ENCODE data around the gene ZFP36L2. TPM values are rescaled to one million over a fixed set of nuclear protein-coding genes. Genes with fewer than 3 reads are reported as not detected.
A peak's percentile ranks its signal among the peaks of the same experiment; 100 is the strongest.

The ZFP36L2 gene
- total and polyA plus RNA-seq, 10 of the 15 experiments (the other 5 are each of a cell fraction or from before 2014, with no cell fraction given), result 4.3 to 64.9 (median 19.5) TPM

DNA sequence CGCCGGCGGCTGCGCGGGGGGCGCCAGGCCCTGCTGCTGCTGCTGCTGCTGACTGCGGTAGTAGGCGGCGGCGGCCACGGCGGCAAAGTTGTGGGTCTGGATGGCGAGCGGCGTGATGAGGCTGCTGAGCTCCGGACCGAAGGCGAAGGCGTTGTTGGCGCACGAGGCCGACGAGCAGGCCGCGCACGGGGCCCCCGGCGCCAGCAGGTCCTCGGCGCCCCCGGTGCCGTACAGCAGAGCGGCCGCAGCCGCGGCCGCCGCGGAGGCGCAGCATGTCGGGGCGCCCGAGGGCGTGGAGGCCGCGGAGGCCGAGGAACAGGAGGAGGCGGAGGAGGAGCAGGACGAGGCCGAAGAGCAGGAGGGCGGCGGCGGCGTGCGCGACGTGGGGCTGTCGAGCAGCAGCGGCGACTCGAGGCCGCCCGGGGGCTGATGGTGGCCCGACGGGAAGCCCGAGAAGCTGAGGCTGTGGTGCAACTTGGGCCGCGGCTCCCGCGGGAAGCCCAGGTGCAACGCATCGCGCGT is 1.8 kb downstream of the ZFP36L2 start:
- H3K4me3 ChIP-seq, result peak overlapping the region; percentile 81
- peaks cover 29% of the 10 kb centered on the region for H3K4me1 ChIP-seq (ENCODE audit: control insufficient read depth, insufficient read depth, low read length)
- no peaks in the 10 kb centered on the region for H3K27me3 ChIP-seq (replicated peaks in 1 of 2; ENCODE audit: control insufficient read depth in 2 of 2, insufficient read depth in 2 of 2, low read length in 1 of 2)
- FAIRE-seq (no peak), ATAC-seq (no peak), DNase-seq (ENCODE audit: low read depth, low spot score) (no peak)
- ChIA-PET RAD21 (ENCODE audit: unreplicated experiment) (interaction anchor here (1.0 to 6.8 kb wide), 18 partner anchors 14 to 260 kb away, joined by 3 to 151 read pairs (median 5); no protein-coding TSS in a partner anchor), SMC1A (ENCODE audit: uncharacterized antibody, unreplicated experiment) (interaction anchor here (1.0 to 11.4 kb wide), 11 partner anchors 9 to 365 kb away, joined by 3 to 147 read pairs (median 4); no protein-coding TSS in a partner anchor), POLR2A (interaction anchor here (0.6 to 2.9 kb wide), 6 partner anchors 9 to 90 kb away, joined by 3 to 17 read pairs (median 4); no protein-coding TSS in a partner anchor), CTCF (interaction anchor here (0.9 to 6.3 kb wide), 15 partner anchors 11 to 277 kb away, joined by 3 to 69 read pairs (median 4); no protein-coding TSS in a partner anchor)
- 1% methylated on average over 70 of the region's 74 CpGs for WGBS (ENCODE audit: insufficient coverage, insufficient replicate concordance, low lambda C conversion rate, missing lambda C conversion rate)
- in situ Hi-C loops (cut with MboI), result no loop called here
- H3K27ac ChIP-seq (ENCODE audit: control insufficient read depth, insufficient read depth), result peak overlapping the region; percentile 97
- no peak overlapping the region for H2AFZ ChIP-seq (ENCODE audit: control insufficient read depth, low read depth, low read length)
- no TSS peak for BruUV-seq (replicated peaks)
- intact Hi-C loops (cut with micrococcal nuclease; ENCODE audit: unreplicated experiment), result loop anchor here (5.0 to 10.0 kb wide), 5 partner anchors 163 to 412 kb away; no protein-coding TSS in a partner anchor
- H3K36me3 ChIP-seq (ENCODE audit: control insufficient read depth in 2 of 2, insufficient read depth in 2 of 2, low read length in 1 of 2), result no peaks in the 10 kb centered on the region; a peak in 3 of 4 replicates
- H3K79me2 ChIP-seq (ENCODE audit: control insufficient read depth, insufficient read depth, low read length), result peaks cover 71% of the 10 kb centered on the region
- H3K4me2 ChIP-seq (ENCODE audit: control insufficient read depth, insufficient read depth), result peak overlapping the region; percentile 99
- no peaks in the 10 kb centered on the region for H3K9me3 ChIP-seq (replicated peaks; ENCODE audit: control insufficient read depth, insufficient read depth, low read length)
- H4K20me1 ChIP-seq (ENCODE audit: control insufficient read depth, insufficient read depth), result no peaks in the 10 kb centered on the region
- H3K9ac ChIP-seq (ENCODE audit: control insufficient read depth, insufficient read depth, low read length), result peak overlapping the region; percentile 82
- TF ChIP-seq, protein P1, sequence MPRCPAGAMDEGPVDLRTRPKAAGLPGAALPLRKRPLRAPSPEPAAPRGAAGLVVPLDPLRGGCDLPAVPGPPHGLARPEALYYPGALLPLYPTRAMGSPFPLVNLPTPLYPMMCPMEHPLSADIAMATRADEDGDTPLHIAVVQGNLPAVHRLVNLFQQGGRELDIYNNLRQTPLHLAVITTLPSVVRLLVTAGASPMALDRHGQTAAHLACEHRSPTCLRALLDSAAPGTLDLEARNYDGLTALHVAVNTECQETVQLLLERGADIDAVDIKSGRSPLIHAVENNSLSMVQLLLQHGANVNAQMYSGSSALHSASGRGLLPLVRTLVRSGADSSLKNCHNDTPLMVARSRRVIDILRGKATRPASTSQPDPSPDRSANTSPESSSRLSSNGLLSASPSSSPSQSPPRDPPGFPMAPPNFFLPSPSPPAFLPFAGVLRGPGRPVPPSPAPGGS (IDR thresholded peaks at IDR 0.05; ENCODE audit: borderline replicate concordance, insufficient read depth, low read depth, low read length, poor library complexity, severe bottlenecking), result no peak
- TF ChIP-seq SREBF2 (IDR thresholded peaks at IDR 0.05; ENCODE audit: low read length) (no peak), HDAC6 (IDR thresholded peaks at IDR 0.05; ENCODE audit: unreplicated experiment) (no peak), CBX5 (IDR thresholded peaks at IDR 0.05; ENCODE audit: low read depth) (no peak), IKZF2 (IDR thresholded peaks at IDR 0.05) (no peak), DPF2 (IDR thresholded peaks at IDR 0.05) (0 out of 2 replicates have a peak, but pooled peaks have one; percentile 87), SREBF1 (IDR thresholded peaks at IDR 0.05; ENCODE audit: low read length) (no peak), ZBED1 (IDR thresholded peaks at IDR 0.05; ENCODE audit: borderline replicate concordance) (no peak), JUND (IDR thresholded peaks at IDR 0.05; ENCODE audit: low read depth, low read length) (no peak), GATAD2B (conservative IDR thresholded peaks at IDR 0.05; ENCODE audit: low read depth) (peak; percentile 49), RUNX3 (IDR thresholded peaks at IDR 0.05; ENCODE audit: low read length) (no peak), NFYB (IDR thresholded peaks at IDR 0.05; ENCODE audit: insufficient read depth, low read depth, low read length) (no peak), BACH1 (IDR thresholded peaks at IDR 0.05; ENCODE audit: borderline replicate concordance) (0 out of 2 replicates have a peak, but pooled peaks have one; percentile 15), NR2C1 (IDR thresholded peaks at IDR 0.05) (no peak), NRF1 (conservative IDR thresholded peaks at IDR 0.05; ENCODE audit: low read depth, low read length) (no peak), BRCA1 (IDR thresholded peaks at IDR 0.05; ENCODE audit: low read depth, low read length) (no peak)
- TF ChIP-seq, protein P2, sequence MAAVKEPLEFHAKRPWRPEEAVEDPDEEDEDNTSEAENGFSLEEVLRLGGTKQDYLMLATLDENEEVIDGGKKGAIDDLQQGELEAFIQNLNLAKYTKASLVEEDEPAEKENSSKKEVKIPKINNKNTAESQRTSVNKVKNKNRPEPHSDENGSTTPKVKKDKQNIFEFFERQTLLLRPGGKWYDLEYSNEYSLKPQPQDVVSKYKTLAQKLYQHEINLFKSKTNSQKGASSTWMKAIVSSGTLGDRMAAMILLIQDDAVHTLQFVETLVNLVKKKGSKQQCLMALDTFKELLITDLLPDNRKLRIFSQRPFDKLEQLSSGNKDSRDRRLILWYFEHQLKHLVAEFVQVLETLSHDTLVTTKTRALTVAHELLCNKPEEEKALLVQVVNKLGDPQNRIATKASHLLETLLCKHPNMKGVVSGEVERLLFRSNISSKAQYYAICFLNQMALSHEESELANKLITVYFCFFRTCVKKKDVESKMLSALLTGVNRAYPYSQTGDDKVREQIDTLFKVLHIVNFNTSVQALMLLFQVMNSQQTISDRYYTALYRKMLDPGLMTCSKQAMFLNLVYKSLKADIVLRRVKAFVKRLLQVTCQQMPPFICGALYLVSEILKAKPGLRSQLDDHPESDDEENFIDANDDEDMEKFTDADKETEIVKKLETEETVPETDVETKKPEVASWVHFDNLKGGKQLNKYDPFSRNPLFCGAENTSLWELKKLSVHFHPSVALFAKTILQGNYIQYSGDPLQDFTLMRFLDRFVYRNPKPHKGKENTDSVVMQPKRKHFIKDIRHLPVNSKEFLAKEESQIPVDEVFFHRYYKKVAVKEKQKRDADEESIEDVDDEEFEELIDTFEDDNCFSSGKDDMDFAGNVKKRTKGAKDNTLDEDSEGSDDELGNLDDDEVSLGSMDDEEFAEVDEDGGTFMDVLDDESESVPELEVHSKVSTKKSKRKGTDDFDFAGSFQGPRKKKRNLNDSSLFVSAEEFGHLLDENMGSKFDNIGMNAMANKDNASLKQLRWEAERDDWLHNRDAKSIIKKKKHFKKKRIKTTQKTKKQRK (IDR thresholded peaks at IDR 0.05; ENCODE audit: low read depth, low read length), result no peak
- TF ChIP-seq, protein P3, sequence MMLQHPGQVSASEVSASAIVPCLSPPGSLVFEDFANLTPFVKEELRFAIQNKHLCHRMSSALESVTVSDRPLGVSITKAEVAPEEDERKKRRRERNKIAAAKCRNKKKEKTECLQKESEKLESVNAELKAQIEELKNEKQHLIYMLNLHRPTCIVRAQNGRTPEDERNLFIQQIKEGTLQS (IDR thresholded peaks at IDR 0.05; ENCODE audit: borderline replicate concordance, extremely low read depth, low read depth, low read length), result no peak
- TF ChIP-seq, protein P4, sequence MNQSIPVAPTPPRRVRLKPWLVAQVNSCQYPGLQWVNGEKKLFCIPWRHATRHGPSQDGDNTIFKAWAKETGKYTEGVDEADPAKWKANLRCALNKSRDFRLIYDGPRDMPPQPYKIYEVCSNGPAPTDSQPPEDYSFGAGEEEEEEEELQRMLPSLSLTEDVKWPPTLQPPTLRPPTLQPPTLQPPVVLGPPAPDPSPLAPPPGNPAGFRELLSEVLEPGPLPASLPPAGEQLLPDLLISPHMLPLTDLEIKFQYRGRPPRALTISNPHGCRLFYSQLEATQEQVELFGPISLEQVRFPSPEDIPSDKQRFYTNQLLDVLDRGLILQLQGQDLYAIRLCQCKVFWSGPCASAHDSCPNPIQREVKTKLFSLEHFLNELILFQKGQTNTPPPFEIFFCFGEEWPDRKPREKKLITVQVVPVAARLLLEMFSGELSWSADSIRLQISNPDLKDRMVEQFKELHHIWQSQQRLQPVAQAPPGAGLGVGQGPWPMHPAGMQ (IDR thresholded peaks at IDR 0.05; ENCODE audit: borderline replicate concordance), result no peak
